ENCODE measurements around the gene MIS18A. TPM values are rescaled to one million over a fixed set of nuclear protein-coding genes. Genes with fewer than 3 reads are reported as not detected.

The MIS18A gene
- total RNA-seq, 1 experiment from 2014 or later: 55.9 TPM

DNA sequence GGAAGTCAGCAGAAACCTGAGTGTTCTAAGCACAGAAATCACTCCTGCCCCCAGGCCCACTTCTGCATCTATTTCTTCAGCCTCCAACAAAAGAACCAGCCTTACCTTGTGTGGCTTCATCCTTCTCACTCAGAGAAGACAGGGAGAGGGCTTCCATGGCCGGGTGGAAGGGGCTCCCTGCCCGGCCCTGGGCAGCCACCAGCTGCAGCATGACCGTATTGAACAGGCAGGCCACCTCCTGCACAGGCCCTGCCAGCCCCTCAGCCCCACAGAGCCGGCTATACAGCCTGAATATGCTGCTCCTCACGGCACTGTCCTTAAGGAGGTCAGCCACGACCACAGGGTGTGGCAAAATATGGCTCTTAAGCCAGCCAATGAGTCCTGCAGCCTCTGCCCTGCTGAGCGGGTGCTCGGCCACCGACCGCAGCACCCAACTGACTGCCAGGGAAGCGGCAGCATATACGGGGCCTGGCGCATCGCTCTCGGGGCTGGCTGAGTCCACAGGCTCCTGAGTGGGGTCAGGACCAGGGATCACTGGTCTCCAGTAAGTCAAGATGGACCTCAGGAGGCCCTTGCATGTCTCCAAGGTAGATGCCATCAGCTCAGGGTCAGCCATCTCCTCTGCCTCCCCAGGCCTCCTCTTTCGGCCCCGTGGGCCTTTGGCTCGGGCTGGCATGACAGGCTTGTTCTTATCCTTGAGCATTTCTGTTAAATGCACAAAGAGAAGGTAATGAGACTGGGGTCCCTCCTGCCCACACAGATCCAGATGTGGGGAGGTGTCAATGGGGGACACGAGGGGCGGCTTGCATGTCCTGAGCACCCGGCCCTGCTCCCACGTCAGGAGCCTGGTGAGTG, 37.7 kb upstream of the MIS18A start (continued):
- TF ChIP-seq, protein P1, sequence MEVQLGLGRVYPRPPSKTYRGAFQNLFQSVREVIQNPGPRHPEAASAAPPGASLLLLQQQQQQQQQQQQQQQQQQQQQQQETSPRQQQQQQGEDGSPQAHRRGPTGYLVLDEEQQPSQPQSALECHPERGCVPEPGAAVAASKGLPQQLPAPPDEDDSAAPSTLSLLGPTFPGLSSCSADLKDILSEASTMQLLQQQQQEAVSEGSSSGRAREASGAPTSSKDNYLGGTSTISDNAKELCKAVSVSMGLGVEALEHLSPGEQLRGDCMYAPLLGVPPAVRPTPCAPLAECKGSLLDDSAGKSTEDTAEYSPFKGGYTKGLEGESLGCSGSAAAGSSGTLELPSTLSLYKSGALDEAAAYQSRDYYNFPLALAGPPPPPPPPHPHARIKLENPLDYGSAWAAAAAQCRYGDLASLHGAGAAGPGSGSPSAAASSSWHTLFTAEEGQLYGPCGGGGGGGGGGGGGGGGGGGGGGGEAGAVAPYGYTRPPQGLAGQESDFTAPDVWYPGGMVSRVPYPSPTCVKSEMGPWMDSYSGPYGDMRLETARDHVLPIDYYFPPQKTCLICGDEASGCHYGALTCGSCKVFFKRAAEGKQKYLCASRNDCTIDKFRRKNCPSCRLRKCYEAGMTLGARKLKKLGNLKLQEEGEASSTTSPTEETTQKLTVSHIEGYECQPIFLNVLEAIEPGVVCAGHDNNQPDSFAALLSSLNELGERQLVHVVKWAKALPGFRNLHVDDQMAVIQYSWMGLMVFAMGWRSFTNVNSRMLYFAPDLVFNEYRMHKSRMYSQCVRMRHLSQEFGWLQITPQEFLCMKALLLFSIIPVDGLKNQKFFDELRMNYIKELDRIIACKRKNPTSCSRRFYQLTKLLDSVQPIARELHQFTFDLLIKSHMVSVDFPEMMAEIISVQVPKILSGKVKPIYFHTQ (CRISPR knock-in tag; IDR thresholded peaks at IDR 0.05): no peak
- no peak for TF ChIP-seq SMAD3 (CRISPR knock-in tag; IDR thresholded peaks at IDR 0.05; ENCODE audit: borderline replicate concordance)

DNA sequence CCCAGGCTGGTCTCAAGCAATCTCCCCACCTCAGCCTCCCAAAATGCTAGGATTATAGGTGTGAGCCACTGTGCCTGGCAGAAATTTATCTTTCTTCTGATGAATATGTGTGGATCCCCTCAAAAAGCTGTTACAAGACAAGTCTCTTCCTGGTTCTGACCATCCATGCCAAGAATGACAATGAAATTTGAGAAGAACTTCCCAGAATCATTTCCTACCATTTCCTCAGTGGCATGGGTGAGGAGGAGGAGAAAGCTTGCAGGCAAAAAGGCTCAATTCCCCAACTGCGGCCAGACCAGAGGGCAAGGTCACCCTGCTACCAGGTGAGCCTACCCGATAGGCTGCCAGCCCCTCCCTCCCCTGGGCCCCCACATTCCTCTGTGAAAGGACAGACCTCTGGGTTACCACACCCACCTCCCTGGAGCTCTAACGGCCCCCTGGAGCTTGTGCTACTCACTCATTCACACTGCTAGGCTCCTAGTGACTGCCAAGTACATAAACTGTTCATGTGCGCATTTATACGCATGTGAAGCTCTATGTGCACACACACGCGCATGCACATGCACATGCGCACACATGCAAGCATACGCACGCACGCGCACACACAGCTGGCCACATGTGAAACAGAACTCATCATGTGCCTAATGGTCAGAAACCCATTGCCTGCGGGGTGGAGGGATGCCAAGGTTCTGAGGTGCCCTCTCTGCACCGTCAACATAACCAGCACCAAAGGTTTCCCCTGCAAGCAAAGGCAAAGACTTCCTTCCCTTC, 36.8 kb upstream of the MIS18A start:
- ATAC-seq (no peak), DNase-seq (ENCODE audit: low spot score) (no peak)
- Mint-ChIP-seq H3K27ac (no peak overlapping the region), H3K4me3 (no peak overlapping the region), H3K4me1 (no peaks in the 10 kb centered on the region), H3K27me3 (ENCODE audit: low read depth) (no peaks in the 10 kb centered on the region), H3K9me3 (no peaks in the 10 kb centered on the region), H3K36me3 (peaks cover 59% of the 10 kb centered on the region)
- CTCF ChIA-PET: interaction anchor here (1.4 kb wide), 1 partner anchor 10 kb away, joined by 9 read pairs; no protein-coding TSS in a partner anchor
- POLR2A ChIA-PET: interaction anchor here (0.7 kb wide), 1 partner anchor 326 kb away, joined by 3 read pairs; no protein-coding TSS in a partner anchor
- TF ChIP-seq, protein P2, sequence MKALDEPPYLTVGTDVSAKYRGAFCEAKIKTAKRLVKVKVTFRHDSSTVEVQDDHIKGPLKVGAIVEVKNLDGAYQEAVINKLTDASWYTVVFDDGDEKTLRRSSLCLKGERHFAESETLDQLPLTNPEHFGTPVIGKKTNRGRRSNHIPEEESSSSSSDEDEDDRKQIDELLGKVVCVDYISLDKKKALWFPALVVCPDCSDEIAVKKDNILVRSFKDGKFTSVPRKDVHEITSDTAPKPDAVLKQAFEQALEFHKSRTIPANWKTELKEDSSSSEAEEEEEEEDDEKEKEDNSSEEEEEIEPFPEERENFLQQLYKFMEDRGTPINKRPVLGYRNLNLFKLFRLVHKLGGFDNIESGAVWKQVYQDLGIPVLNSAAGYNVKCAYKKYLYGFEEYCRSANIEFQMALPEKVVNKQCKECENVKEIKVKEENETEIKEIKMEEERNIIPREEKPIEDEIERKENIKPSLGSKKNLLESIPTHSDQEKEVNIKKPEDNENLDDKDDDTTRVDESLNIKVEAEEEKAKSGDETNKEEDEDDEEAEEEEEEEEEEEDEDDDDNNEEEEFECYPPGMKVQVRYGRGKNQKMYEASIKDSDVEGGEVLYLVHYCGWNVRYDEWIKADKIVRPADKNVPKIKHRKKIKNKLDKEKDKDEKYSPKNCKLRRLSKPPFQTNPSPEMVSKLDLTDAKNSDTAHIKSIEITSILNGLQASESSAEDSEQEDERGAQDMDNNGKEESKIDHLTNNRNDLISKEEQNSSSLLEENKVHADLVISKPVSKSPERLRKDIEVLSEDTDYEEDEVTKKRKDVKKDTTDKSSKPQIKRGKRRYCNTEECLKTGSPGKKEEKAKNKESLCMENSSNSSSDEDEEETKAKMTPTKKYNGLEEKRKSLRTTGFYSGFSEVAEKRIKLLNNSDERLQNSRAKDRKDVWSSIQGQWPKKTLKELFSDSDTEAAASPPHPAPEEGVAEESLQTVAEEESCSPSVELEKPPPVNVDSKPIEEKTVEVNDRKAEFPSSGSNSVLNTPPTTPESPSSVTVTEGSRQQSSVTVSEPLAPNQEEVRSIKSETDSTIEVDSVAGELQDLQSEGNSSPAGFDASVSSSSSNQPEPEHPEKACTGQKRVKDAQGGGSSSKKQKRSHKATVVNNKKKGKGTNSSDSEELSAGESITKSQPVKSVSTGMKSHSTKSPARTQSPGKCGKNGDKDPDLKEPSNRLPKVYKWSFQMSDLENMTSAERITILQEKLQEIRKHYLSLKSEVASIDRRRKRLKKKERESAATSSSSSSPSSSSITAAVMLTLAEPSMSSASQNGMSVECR (CRISPR knock-in tag; IDR thresholded peaks at IDR 0.05; ENCODE audit: borderline replicate concordance): no peak
- TF ChIP-seq SP1 (CRISPR knock-in tag; conservative IDR thresholded peaks at IDR 0.05) (no peak), IRF2 (CRISPR knock-in tag; IDR thresholded peaks at IDR 0.05; ENCODE audit: borderline replicate concordance, low read depth) (no peak)

DNA sequence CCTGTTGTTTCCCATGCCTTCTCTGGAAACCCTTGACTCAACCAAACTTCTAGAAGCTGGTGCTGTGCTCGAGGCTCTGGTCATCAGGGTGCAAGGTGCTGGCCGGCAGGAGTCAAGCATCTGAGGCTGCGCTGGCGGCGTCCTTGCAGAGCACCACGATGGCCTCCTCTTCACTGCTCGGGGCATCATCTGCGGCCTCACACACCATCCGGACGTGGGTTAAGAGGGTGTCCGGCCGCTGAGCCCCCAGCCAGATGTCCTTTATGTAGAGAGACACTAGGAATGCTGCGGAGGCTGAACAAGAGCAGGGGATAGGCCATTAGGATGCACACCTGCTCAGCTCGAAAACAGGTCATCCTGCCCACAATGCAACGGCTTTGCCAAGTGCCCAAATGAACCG, 36.0 kb upstream of the MIS18A start:
- Mint-ChIP-seq H3K27me3 (ENCODE audit: low read depth) (no peaks in the 10 kb centered on the region), H3K4me1 (no peaks in the 10 kb centered on the region), H3K9me3 (no peaks in the 10 kb centered on the region), H3K4me3 (no peak overlapping the region), H3K27ac (no peak overlapping the region), H3K36me3 (peaks cover 51% of the 10 kb centered on the region)
- ChIA-PET CTCF (interaction anchor here (1.1 kb wide), 1 partner anchor 9 kb away, joined by 3 read pairs; no protein-coding TSS in a partner anchor), POLR2A (no interaction called here)
- DNase-seq (ENCODE audit: low spot score) (no peak), ATAC-seq (no peak)
- no peak for TF ChIP-seq GTF2I (CRISPR knock-in tag; conservative IDR thresholded peaks at IDR 0.05)
- TF ChIP-seq ZNF423 (CRISPR knock-in tag; IDR thresholded peaks at IDR 0.05): no peak
- no peak for TF ChIP-seq KAT7 (CRISPR knock-in tag; IDR thresholded peaks at IDR 0.05; ENCODE audit: borderline replicate concordance)
- TF ChIP-seq, protein P1 (CRISPR knock-in tag; IDR thresholded peaks at IDR 0.05): no peak
- TF ChIP-seq JAZF1 (CRISPR knock-in tag; IDR thresholded peaks at IDR 0.05): no peak
- TF ChIP-seq NR3C1 (CRISPR knock-in tag; conservative IDR thresholded peaks at IDR 0.05; ENCODE audit: low read depth): no peak
- TF ChIP-seq, protein P3, sequence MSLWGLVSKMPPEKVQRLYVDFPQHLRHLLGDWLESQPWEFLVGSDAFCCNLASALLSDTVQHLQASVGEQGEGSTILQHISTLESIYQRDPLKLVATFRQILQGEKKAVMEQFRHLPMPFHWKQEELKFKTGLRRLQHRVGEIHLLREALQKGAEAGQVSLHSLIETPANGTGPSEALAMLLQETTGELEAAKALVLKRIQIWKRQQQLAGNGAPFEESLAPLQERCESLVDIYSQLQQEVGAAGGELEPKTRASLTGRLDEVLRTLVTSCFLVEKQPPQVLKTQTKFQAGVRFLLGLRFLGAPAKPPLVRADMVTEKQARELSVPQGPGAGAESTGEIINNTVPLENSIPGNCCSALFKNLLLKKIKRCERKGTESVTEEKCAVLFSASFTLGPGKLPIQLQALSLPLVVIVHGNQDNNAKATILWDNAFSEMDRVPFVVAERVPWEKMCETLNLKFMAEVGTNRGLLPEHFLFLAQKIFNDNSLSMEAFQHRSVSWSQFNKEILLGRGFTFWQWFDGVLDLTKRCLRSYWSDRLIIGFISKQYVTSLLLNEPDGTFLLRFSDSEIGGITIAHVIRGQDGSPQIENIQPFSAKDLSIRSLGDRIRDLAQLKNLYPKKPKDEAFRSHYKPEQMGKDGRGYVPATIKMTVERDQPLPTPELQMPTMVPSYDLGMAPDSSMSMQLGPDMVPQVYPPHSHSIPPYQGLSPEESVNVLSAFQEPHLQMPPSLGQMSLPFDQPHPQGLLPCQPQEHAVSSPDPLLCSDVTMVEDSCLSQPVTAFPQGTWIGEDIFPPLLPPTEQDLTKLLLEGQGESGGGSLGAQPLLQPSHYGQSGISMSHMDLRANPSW (CRISPR knock-in tag; conservative IDR thresholded peaks at IDR 0.05; ENCODE audit: low read depth): no peak
- TF ChIP-seq FOXK1 (CRISPR knock-in tag; IDR thresholded peaks at IDR 0.05): no peak
- no peak for TF ChIP-seq TP53 (CRISPR knock-in tag; IDR thresholded peaks at IDR 0.05)
- TF ChIP-seq GABPB1 (CRISPR knock-in tag; IDR thresholded peaks at IDR 0.05): no peak
- no peak for TF ChIP-seq MXD4 (CRISPR knock-in tag; IDR thresholded peaks at IDR 0.05; ENCODE audit: borderline replicate concordance)
- TF ChIP-seq CREM (CRISPR knock-in tag; IDR thresholded peaks at IDR 0.05): no peak
- TF ChIP-seq ATF1 (CRISPR knock-in tag; IDR thresholded peaks at IDR 0.05): no peak
- TF ChIP-seq, protein P4, sequence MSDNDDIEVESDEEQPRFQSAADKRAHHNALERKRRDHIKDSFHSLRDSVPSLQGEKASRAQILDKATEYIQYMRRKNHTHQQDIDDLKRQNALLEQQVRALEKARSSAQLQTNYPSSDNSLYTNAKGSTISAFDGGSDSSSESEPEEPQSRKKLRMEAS (CRISPR knock-in tag; IDR thresholded peaks at IDR 0.05): no peak

Measured in WTC11 (cell line).